ENCODE data around the gene GAB2.

DNA sequence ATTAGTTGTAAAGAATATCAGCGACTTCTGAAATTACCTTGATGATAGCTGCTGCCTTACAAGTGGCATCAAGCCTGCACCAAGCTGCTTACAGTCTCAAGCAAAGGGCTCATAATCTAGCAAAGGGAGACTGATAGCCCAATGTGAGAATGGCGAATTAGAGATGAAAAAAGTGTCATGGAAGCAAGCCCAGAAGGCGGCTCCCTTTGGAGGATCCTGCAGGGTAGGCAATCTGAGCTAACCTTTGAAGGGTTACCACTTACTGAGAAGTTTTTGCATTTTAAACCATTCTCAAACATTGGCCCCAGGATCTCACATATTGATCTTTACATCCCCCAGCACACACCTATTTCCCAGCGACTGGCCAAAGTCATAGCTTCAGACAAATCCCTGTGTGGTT lies 18.5 kb downstream of the GAB2 start:
- TF ChIP-seq SUZ12 (IDR thresholded peaks at IDR 0.05; ENCODE audit: extremely low read depth, insufficient read depth, insufficient read length) (no peak), ZNF274 (IDR thresholded peaks at IDR 0.05; ENCODE audit: low read depth, low read length) (no peak)

Data from NT2/D1 (cell line).